PFSK-1 (cell line): Measurements from ENCODE around the gene A2M.

ENCODE experiments used
- FOXP2 ChIP-seq: optimal IDR thresholded peaks from 2 replicates; pipeline ENCODE3; 2011; ENCODE audit warnings: borderline replicate concordance, control low read depth, inconsistent platforms; ENCODE audit not compliant: insufficient read depth; ENCODE audit errors: extremely low read length, extremely low read depth
- POLR2AphosphoS5 ChIP-seq: IDR thresholded peaks from 2 replicates; pipeline ENCODE4 v1.6.1; 2012; ENCODE audit warnings: low read depth, mild to moderate bottlenecking, control low read depth, low read length, moderate library complexity
- REST ChIP-seq, 2 experiments: IDR thresholded peaks; 2 replicates each; pipeline versions ENCODE4 v1.6.1 to v1.8.0; 2011 to 2012; ENCODE audit warnings: low read depth in 2 of 2, low read length in 2 of 2, control low read depth in 1 of 2, inconsistent platforms in 1 of 2, mild to moderate bottlenecking in 1 of 2, moderate library complexity in 1 of 2; ENCODE audit not compliant: insufficient read depth in 1 of 2
- SIN3A ChIP-seq: IDR thresholded peaks from 2 replicates; pipeline ENCODE4 v1.6.1; 2012; ENCODE audit warnings: mild to moderate bottlenecking, low read length, moderate library complexity, borderline replicate concordance; ENCODE audit not compliant: insufficient read depth
- TAF1 ChIP-seq: IDR thresholded peaks from 2 replicates; pipeline ENCODE4 v1.6.1; 2012; ENCODE audit warnings: low read length, control low read depth, borderline replicate concordance; ENCODE audit not compliant: insufficient read depth

- TF ChIP-seq REST (IDR thresholded peaks at IDR 0.05; ENCODE audit: insufficient read depth in 1 of 2, low read depth in 2 of 2, low read length in 2 of 2) = no peak
- no peak for TF ChIP-seq POLR2AphosphoS5
- no peak for TF ChIP-seq FOXP2
- no peak for TF ChIP-seq SIN3A
- TF ChIP-seq TAF1 = no peak
Measured at GRCh38 chr12:9130244-9130643, 14.5 kb upstream of the A2M start.
